NCI-H187 (cell line): ENCODE measurements around the gene C16orf78.

Experiments used
- DNase-seq, 2 experiments: peaks; one replicate each; lab custom pipeline; 2025; lab: John Stamatoyannopoulos, UW

Gene C16orf78

DNA sequence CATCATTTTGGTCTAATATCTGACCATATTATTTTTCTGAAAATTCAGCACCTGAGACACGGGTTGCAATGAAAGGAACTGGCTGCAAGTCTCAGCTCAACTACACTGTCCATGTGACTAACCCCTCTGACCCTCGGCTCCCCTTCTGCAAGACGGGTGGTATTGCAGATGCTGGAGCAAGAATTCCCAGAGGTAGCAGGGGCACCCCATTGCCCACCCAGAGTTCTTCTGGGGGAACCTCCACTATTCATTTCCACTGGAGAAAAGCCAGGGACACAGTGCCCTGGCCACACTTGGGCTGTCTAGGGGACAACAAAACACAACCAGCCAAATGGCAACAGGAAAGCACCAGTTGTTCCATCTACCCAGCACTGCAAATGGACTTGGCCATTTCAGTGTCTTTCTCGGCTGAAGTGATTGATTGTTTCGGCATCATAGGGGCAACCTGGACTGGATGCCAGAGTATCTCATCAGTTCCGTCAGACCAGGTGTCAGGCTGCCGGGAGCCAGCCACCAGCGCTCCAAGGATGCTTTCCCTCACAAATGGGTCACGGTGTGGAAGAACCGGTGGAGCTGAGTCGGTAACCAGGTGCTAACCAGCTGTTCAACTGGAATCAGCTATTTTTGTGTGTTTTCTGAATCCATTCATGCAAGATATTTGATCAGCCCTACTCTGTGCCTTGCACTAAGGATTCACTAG lies 58.1 kb downstream of the C16orf78 start:
- DNase-seq: no peak

DNA sequence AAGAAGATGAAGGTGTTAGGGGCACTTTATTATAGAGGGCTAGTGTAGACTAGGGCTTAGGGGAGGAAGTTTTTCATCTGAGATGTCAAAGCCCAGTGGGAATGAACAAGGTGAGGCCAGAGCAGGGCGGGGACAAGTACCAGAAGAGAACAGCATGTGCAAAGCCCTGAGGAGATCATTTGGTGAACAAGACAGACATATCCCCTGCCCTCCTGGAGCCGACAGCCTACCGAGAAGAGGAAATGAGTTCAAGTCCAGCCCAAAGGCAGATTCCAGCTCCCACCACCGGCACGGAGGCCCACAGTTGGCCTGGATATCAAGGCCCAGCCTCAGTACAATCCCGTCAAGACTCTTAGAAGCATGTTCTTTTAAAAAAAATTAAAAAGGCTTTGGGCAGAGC lies 61.1 kb downstream of the C16orf78 start:
- no peak for DNase-seq

DNA sequence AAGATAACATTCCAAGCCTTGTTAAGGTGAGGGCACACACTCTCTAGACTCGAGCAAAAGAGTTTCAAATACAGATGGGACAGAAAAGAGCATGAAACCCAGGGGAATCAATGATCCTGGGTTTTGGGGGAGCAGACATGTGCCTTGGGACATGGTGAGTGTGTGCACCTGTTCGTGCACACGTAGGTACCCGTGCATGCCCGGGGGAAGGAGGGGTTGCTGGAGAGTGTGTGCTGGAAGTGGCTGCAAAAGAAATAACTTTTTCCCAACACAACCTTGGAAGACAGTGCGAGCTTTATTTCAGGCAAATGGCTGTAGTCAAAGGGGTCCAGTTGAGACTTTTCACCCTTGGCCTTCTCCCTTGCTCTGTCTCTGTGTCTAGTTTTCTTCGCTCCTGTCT lies 62.6 kb downstream of the C16orf78 start:
- no peak for DNase-seq

DNA sequence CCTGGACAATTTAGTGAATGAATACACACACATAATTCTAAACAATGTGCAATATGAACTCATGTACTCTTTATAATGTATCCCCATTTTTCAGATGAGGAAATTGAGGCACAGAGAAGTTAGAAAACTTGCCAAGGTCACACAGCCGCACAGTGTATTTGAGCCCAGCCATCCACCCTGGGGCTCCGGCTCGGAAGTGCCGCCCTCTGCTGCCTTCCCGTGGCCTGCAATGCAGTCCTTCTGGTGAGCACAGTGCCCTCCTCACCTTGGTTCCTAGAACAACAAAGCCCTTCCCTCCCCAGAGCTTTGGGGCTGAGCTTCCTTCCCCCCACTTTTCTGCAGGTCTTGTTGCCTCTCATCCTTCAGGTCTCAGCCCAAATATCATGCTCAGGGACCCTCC lies 63.7 kb downstream of the C16orf78 start:
- DNase-seq: no peak

DNA sequence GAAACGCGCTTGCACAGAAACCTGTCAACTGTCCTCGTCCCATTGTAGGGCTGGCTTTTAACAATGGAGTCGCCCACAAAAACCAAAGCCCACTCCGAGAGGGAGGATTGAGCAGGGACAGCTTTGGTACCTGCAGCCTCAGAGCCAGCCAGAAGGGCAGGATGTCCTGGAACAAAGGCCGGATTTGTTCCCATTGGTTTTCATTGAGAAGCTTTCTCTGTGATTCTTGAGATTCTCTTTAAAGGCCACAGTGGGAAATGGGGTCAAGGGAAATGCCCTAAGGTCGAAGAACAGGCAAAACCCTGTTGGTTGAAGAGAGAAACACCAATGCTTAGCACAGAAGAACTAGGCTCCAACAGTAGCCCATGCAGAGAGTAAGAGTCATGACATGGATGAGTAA lies 65.4 kb downstream of the C16orf78 start:
- DNase-seq: no peak

DNA sequence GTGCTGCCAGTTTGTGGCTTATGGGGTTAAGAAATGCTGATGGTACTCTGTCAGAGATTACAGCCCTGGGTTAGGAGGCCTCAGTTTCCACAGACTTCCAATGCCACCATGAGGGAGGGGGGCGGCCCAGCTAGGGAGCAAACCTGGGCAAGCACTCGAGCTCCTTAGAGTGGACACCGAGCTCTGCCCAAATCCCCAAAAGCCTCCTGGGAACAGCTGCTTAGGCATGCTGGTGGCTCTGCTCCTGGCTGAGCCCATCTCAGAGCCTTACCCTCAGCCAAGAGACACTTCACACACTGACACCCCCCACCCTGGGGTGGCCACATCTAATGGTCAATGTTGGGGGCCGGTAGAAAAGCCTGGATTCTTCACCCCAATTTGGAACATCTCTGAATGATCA lies 66.1 kb downstream of the C16orf78 start:
- no peak for DNase-seq

DNA sequence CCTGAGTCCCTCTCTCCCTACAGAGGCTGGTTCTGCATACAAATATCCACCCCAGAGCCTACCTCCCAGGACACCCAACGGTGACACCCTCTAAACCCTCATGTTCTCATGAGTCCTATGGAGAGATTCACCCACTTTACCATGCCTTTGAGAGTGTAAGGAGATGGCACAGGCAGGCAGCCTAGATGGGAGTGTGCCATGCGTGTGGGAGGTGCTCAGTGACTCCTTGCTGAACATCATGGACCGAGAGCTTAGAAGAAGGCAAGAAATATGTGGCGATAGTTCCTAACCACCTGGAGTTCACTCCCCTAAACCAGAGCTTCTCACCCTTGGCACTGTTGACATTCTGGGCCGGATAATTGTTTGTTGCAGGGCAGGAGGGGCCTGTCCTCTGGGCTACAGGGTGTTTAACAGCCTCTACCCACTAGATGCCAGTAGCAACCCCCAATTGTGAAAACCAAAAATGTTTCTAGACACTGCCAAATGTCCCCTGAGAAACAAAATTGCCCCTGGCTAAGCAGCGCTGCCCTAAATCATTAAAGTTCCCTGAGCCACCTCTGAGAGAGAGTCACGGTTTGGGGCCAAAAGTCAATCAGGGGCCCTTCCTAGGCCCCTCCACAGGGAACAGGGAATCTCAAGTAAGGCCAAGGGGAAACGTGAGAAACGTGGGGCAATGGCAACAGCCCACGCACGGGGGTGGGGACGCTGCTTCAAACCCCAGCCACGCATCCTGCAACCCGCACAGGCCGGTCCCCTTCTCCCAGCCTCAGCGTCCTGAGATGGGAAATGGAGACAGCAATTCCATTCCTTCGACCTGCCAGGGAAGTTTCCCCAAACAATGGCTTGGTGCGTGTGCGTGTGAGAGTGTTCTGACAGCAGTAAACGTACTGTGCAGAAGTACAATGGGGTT lies 66.8 kb downstream of the C16orf78 start:
- DNase-seq: no peak

DNA sequence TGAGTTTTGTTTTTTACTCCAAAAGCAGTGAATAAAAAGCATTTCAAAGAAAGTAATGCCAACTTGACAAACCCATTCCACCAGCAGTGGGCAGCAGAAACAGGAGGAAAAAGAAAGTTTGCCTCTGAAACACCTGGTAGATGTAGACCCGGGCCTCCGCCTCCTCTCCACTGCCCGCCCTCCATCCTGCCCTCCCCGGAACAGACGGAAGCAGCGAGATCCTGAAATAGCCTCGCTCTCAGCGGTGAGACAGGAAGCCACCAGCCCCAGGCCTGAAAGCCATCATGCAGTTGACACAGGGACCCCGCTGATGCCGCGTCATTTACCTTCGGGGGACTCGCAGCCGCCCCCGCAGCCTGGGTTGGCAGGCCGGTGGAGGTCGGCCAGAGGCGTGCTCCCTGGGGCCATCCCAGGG lies 67.8 kb downstream of the C16orf78 start:
- no peak for DNase-seq

DNA sequence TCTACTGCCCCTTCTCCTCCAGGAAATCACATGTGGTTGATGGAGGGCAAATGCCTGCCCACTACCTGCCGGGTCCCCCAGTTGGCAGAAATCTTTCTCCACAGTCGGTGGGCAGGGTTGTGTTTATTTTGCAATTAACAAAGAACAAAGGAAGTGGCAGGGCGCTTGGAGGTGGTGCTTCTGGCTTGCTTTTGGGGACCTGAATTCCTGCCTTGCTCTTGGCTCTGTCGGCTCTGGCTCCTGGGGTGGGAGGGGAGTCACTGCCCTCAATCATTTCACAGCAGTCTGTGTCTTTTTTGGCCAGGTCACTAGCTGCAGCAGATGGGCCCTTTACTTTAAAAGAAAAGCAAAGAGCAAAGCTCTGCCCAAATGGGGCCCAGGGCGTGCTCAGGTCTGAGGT lies 69.2 kb downstream of the C16orf78 start:
- DNase-seq: no peak

DNA sequence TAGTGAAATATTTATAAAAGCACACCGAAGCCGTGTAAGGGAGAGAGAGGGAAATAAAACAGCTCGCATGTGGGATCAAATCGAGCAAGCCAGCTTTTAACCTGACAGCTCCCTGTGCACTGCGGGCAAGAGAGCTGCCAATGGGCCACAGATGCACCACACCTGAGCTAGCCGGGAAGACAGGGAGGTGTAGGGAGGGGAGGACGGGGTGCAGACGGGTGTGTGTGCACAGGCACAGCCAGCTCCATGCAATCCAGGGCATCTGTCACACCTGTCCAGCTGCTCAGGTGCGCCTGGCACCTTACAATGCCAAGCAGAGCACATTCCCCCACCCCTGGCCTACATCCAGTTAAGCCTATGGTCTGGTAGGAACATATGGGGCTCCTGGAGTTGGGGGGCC lies 70.0 kb downstream of the C16orf78 start:
- no peak for DNase-seq

DNA sequence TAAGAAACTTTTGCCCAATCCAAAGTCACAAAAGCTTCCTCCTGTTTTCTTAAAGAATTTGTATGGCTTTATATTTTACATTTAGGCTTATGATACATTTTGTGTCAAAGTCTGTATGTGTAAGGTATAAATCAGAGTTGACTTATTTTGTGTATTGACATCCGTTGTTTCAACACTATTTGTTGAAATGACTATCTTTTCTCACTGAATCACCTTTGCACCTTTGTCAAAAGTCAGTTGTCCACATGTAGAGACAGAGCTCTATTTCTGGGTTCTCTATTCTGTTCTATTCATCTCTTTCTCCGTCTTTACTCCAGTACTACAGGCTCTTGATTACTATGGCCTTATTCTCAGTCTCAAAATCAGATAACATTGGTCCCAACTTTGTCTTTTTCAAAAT lies 73.2 kb downstream of the C16orf78 start:
- DNase-seq: no peak
